Stimulated activated CD8-positive, alpha-beta memory T cell treated with anti-CD3 and anti-CD28 coated beads, Interleukin-7, amount 100 ng/mL, for 48 hours (primary cell): ENCODE measurements around the gene CLCN1.

Experiments used
- DNase-seq, 2 donors: peaks; one replicate each; pipeline ENCODE4 v3.0.0-alpha.2; 2020; ENCODE audit warnings: low read depth in 1 of 2; ENCODE audit errors: extremely low read depth in 1 of 2

CLCN1 gene

DNA sequence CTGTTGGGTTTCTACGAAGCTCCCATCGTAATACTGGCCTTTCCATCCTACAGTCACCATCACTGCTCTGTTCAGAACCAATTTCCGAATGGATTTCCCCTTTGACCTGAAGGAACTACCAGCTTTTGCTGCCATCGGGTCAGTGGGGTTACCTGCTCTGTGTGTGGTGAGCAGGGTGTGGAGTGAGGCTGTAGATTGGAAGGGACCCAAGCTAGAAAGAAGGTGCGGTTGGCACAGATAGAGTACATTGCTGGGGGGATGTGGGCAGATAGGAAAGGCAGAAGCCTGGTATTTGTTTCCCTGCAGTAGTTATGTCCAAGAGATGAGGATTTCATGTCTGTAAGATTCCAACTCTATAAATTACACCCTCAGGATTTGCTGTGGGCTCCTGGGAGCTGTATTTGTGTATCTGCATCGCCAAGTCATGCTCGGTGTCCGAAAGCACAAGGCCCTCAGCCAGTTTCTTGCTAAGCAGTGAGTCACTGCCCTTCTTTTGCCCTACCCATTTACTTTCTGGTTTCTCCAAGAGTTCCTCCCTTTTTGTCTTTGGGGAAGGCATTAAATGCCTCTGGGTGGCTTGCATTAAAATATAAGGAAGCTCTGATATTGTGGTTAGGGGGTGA, 15.4 kb downstream of the CLCN1 start:
- DNase-seq, result no peak

DNA sequence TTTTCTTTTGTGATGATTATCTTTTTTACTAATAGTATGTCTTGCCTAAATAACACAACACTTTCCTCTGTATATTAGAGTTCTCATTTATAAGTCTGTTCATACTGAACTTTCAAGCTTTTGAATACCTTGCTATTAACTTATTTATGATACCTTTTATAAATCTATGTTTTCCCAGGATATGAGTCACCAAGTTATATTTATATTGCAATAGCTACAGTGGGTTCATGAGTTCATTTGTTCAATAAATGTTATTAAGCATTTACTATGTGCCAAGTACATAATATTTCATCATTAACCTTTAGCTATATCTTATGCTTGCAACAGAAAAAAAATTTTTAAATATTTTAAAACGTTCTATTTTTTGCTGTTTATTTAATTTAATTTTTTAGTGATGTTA, 18.3 kb downstream of the CLCN1 start:
- no peak for DNase-seq

DNA sequence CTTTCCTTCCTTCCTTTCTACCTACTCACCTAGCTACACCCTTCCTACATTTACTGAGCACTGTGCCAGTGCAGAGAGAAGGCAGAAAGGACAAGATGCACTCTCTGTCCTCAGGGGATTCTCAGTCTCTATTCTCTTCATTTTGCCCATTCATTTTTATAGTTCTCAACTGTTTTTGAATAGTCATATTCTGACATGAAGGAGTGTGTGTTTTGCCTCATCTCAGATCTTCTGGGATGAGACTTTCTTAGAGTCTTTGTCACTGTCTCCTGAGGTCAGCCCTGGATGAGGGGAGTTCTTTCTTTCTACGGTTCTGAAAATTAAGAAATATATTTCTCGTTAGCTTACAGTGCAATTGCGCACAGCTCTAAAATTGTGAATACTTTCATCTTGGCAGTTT, 21.3 kb downstream of the CLCN1 start:
- no peak for DNase-seq

DNA sequence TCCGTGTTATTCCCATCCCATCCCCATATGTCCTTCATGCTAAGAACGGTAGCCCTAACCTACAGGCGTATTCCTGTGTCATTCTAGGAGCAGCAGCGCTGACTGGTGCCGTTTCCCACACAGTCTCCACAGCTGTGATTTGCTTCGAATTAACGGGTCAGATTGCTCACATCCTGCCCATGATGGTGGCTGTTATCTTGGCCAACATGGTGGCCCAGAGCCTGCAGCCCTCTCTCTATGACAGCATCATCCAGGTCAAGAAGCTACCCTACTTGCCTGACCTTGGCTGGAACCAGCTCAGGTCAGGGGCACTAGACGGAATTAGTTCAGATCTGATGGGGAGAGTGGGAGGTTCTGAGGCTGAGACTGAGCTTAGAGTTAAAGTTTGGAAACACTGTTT, 25.9 kb downstream of the CLCN1 start:
- no peak for DNase-seq

DNA sequence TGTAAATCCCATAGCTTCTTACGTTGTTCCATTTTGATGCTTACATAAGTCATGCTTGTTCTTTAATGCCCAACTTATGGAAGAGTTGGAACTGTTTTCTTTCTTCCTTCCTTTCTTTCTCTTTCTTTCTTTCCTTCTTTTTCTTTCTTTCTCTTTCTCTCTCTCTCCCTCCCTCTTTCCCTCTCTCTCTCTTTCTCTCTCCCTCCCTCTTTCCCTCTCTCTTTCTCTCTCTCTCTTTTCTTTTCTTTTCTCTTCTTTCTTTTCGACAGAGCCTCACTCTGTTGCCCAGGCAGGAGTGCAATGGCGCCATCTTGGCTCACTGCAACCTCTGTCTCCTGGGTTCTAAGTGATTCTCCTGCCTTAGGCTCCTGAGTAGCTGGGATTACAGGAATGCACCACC, 27.7 kb downstream of the CLCN1 start:
- DNase-seq, result no peak

DNA sequence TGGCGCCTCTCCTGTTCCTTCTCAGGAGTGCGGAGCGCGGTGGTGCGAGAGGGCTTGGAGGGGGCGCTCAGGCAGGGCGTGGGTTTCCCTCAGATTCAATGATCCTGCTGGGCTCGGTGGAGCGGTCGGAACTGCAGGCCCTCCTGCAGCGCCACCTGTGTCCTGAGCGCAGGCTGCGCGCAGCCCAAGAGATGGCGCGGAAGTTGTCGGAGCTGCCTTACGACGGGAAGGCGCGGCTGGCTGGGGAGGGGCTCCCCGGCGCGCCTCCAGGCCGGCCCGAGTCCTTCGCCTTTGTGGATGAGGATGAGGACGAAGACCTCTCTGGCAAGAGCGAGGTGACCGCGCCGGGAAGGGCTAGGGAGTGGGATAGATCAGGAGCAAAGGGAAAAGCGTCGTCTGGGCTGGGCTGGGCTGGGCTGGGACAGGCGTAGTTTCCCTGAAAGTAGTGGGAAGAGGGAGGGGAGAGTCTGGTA, 29.6 kb downstream of the CLCN1 start:
- peak; percentile 29 to 57 for DNase-seq

DNA sequence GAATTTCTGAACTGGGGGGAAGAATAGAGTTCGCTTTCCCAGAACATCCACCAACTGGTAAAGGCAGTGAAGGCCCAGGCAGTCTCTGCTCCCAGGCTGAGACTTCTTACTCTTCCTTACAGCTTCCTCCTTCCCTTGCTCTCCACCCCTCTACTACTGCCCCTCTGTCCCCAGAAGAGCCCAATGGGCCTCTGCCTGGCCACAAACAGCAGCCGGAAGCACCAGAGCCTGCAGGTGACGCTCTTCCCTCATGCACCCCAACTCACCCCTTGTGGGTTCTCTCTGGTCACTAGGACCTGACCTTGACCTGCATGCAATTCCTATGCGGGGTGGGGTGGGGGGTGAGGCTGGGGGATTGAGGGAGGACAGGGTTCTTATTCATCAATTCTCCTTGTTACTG, 30.1 kb downstream of the CLCN1 start:
- DNase-seq, result no peak

DNA sequence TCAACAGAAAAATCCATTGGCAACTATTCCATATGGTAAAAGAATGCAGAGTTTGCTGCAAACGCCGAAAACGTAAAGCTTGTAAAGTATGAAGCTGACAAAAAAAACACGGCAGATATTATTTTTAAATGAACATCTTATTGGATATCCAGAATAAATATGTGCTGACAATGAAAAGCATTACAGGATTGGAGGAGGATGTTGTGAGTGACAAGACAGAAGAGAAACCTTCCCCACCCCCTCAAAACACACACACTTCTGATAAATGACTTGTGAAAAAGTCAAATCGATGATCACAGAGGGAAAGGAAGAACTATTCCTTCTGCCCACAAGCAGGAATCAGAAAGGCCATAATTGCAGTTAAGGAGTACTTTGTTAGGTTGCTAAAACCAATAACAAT, 32.0 kb downstream of the CLCN1 start:
- no peak for DNase-seq

DNA sequence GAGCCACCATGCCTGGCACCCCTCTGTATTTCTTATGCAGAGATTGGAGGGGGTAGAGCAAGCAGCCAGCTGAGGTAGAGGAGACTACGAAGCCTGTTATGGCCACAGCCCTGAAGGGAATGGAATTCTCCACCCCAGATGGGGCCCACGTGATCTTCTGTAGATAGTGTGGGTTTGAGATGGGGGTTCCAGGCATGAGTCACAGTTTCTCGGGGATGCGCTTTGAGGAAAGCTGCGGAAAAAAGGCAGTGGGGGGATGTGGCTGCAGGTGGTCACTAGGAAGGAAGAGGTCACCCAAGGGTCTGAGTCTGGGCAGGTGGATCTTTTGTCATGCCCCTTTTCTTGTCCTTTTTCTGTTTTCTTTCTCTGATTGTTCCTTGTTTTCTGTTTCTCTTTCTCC, 35.1 kb downstream of the CLCN1 start:
- no peak for DNase-seq

DNA sequence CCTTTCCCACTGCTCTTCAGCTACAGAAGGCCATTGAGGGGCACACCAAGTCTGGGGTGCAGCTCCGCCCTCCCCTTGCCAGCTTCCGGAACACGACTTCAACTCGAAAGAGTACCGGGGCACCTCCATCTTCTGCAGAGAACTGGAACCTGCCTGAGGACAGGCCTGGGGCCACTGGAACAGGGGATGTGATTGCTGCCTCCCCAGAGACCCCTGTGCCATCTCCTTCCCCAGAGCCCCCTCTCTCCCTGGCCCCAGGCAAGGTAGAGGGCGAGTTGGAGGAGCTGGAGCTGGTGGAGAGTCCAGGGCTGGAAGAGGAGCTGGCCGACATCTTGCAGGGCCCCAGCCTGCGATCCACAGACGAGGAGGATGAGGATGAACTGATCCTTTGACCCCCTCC, 35.7 kb downstream of the CLCN1 start:
- no peak for DNase-seq

DNA sequence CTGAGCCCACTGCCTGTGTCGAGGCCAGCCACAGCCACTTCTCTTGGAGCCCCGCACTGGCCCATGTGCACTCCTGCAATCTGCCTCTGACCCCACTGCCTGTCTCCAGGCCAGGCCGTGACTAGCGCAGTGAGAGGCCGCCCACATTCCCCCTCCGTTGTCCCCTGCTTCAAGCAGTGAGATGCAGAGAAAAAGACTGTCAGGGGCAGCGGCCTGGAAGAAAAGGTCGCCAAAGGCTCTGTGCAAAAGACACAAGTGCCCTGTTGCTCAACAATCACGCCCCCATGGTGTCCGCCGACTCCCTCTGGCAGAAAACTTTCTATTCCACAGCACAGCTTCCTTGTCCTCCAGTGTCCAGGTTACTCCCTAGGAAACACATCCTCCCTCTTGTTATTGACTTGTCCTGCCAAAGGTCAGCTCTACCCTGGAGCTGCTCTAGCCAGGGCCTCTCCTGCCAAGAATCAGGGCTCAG, 36.7 kb downstream of the CLCN1 start:
- no peak for DNase-seq

DNA sequence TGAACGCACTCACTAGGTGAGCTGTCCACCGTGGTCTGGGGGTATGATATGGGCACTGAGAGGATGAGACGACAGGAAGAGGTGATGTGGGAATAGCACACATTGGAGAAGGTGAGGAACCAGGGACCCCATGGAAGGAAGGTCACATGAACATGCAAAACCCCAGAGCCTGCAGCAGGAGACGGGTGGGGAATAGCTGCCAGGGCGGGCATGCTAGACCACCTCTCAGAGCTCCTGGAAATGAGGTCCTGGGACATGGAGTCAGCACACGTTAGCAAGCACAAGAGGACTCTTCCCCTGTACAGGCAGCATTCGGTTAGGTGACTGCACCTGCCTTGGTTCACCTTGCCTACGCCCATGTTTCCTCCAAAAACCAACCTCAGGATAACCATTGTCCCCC, 38.5 kb downstream of the CLCN1 start:
- no peak for DNase-seq

DNA sequence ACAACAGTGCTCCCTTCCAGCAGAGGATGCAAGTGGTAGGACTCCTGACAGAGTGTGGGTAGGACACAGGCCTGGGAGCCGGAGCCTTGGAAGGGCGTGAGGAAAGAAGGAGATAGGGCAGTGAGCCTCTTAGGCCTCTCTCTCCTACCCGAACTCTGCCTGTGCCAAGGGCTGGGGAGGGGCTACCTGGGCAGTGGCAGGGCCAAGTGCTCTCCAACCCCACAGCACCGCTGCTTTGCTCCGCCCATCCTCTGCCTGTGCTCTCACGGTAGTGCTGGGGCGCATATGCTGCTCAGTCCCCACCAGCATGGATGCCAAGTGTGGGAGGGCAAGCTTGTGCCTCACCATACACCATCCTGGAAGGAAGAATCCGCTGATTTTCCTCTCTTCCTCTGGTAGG, 39.1 kb downstream of the CLCN1 start:
- DNase-seq, result no peak

DNA sequence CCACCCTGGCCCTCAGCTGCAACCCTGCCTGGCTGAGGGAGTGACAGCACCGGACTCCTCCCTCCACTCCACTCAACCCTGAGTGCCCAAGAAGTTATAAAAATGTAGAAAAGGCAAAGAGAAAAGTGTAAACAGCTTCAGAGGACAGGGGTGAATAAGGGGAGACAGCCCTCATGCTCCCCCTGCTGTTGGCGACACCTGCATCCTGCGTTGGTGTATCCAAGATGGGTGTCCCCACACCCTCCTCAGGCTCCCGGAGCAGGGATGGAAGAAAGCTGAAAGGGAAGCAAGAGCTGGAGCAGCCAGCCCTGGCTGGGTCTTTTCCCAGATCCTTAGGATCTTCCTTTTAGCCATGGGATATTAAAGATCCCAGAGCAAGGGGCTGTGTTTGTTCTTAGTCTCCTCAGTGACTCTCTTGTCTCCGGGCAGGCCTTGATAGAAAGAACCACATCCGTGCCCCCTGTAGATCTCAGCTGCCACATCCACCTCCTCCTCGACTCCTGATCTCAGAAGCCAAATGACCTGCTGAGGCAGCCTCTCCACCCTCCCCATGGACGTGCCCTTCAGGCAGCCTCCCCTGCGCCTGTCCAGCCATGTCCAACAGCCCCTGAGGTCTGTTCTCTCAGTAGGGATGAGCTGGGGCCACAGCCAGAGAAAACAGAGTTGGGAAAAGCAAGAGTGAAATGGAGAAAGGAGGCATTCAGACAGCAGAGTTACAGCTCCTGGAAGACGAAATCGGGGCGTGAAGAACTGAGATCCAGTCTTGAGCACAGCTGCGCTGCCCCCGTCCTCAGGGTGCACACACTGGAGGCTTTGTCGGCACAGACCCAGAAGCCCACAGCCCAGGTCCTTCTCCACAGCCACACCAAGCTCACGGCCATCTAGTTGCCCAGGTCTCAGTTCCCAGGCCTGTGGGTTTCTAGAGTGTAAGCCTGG, 39.8 kb downstream of the CLCN1 start:
- no peak for DNase-seq

DNA sequence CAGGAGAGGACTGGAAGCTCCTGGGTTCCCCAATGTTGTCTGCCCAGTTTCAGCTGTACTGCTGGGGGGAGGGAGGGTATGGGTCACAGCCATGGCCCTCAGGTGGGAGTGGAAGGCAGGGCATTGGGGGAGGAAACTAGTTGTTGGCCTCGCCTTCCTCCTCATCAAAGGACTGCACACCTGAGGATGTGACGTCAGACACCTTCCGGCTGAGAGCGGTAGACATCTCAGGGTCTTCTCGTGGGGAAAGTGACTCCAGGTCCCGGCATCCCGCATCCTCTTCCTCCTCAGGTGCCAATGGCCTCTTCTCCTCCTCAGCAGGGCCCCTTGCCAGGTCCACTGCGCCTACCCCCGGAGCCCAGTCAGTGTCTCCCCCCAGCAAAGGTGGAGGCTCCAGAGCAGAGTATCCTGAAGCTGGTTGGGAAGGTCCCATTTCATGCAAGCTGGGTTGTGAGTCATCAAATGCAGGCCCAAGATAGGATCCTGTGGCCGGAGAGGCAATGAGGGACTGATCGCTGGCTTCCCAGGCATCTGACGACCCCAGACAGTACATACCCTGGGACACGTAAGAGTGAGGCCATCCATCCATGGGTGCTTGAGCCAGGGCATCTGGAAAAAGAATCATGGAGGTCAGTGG, 40.6 kb downstream of the CLCN1 start:
- no peak for DNase-seq

DNA sequence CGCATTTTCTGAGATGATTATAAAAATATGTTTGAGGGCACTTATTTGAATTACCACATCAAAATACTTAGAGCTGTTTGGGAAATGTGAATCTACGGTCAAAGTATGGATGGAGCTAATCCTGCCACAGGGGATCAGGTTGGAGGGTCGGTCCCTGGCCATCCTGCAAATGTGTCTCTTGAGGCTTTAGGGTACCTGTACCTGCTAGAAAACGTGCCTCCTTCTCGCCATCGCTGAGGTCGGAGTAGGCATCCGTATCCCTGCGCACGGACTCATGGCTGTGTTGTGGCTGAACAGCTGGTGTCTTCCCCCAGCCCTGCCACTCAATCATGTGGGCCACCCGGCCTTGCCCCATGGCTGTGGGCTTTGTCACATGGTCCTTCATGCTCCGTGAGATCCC, 42.7 kb downstream of the CLCN1 start:
- no peak for DNase-seq

DNA sequence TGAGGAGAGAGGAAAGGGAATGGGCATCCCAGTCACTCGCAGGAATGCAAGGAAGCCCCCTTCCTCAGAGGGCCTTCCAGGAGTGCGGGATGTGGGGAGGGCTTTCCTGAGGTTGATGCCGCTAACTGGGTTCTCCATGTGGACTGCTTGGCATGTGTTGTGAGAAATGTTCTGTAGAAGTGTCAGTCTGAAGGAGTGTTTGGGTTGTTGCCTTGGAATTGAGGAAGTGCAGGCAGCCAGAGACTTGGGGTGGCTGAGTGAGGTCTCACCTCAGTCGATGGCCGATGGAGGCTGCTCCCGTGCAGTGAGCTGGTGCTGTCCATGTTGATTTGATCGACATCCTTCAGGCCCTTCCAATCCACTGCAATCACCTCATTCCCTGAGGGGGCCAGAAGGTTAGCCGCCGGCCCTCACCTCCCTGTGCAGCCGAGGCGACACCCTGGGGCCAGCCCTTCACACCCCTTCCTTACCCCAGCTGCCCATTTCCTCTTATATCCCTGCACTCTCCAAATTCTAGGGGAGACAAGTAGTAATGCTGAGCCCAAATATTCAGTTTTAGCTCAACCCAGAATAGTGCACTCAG, 44.0 kb downstream of the CLCN1 start:
- no peak for DNase-seq

DNA sequence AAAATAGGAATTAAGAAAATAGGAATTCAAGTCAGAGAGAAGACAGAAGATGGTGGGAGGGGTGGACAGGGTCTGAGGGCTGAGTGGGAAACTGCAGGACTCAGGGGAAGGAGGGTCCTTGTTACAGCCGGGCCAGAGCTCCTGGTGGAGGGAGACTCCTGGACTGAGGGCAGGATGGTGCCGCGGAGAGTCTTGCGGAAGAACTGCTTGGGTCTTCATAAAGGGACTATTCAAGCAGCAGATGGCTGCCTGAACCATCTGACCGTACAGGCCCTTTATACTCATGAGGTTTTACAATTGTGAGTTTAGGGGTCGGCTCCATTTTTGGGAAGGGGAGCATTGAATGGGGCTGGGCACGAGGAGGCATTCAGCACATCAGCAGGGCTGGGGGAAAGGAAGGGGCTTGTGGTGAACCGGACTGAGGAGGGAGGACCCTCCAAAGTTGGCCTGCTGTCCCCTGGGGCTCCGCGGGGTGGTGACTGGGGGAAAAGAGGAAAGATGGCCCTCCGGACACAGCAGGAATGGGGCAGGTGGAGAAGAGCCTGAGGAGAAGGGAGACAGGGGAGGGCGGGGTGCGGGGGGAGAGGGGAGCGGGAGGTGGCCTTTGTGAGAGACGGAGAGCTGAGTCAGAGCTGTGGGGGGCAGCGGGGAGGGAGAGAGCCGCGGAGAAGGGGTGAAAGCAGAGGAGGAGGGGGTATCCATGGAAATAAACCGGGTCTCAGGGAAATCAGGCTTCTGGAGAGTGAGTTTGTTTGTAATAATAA, 45.1 kb downstream of the CLCN1 start:
- no peak for DNase-seq

DNA sequence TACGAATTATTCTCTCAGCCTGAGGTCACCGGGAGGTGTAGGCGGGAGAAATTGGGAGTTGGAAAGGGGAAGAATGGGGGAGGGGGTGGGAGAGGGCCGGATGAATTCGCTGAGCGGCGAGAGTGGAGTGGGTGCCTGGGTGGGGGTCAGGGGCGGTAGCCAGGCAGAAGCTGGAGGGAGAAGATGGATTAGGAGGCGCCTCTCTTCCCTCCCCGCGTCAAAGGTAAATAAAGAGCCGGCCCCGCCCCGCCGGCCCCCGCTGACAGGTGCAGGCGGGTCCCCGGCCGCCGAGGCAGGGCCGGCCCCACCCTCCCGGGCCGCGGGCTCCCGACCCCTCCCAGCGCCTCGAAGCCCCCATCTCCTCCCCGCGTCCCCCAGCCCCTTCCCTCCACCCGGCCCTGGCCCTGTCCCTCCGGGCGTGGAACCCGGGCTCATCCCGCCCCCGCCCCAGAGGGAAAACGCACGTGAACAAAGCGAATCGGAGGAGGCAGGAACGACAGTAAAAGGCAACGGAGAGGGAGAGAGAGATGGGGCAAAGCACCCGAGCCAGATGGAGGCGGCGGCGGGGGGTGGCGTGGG, 45.7 kb downstream of the CLCN1 start:
- no peak for DNase-seq
